Neural progenitor cell (in vitro differentiated cells): ENCODE data around the gene PHLDB2.

Source experiments
- CTCF ChIP-seq: fragments of 200-600 bp; sonication (generic); IDR thresholded peaks from 2 replicates; pipeline ENCODE4 v1.5.1; 2017; ENCODE audit warnings: antibody characterized with exemption, mild to moderate bottlenecking
- EZH2 ChIP-seq: fragments of 200-600 bp; sonication (generic); IDR thresholded peaks from 2 replicates; pipeline ENCODE4 v1.6.1; 2017; ENCODE audit warnings: antibody characterized with exemption, mild to moderate bottlenecking, moderate library complexity
- EZH2phosphoT487 ChIP-seq: fragments of 200-600 bp; sonication (generic); IDR thresholded peaks from 2 replicates; pipeline ENCODE4 v1.6.1; 2017; ENCODE audit warnings: antibody characterized with exemption

GRCh38 chr3:111823341-111823855 is 35.7 kb upstream of the PHLDB2 start:
- TF ChIP-seq EZH2phosphoT487, result no peak
- no peak for TF ChIP-seq CTCF
- TF ChIP-seq EZH2, result no peak
